ENCODE data around the gene OTUD5.

Gene OTUD5

DNA sequence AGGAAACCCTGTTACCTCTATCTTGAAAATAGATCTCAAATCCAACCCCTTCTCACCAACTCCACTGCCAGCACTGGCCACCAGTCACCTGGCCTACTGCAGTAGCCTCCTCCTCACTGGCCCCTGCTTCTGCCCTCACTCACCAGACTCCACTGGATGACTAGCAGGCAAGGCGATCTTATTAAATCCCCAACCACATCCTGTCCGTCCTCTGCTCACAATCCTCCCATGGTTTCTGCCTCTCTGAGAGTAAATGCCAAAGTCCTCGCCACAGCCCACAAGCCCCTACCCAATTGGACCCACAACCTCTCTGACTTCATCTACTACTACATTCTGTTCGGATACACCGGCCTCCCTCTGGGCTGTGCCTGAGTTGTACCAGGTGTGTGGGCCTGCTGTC, 33.1 kb downstream of the OTUD5 start:
- no peak overlapping the region for H3K4me3 ChIP-seq (ENCODE audit: low read length)
- DNase-seq (ENCODE audit: low read depth), result no peak
- TF ChIP-seq, protein P1, sequence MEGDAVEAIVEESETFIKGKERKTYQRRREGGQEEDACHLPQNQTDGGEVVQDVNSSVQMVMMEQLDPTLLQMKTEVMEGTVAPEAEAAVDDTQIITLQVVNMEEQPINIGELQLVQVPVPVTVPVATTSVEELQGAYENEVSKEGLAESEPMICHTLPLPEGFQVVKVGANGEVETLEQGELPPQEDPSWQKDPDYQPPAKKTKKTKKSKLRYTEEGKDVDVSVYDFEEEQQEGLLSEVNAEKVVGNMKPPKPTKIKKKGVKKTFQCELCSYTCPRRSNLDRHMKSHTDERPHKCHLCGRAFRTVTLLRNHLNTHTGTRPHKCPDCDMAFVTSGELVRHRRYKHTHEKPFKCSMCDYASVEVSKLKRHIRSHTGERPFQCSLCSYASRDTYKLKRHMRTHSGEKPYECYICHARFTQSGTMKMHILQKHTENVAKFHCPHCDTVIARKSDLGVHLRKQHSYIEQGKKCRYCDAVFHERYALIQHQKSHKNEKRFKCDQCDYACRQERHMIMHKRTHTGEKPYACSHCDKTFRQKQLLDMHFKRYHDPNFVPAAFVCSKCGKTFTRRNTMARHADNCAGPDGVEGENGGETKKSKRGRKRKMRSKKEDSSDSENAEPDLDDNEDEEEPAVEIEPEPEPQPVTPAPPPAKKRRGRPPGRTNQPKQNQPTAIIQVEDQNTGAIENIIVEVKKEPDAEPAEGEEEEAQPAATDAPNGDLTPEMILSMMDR (conservative IDR thresholded peaks at IDR 0.05; ENCODE audit: low read depth, low read length), result no peak

DNA sequence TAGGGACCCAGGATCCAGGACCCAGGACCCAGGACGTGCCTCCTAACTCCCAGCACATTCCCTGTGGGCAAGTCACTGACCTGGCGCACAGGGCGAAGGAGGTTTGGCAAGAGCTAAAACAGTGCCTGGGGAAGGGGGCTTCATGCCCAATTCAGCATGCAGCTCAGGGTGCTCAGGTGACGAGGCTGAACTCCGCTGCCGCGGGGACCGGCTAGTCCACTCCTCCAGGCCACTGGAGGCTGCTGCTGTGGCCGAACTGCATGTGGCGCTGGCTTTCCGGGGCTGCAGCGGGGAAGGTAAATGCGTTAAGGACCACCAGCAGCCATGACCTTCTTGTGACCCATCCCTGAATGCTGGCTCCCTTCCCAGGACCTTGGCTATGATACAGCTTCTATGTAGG, 33.6 kb downstream of the OTUD5 start:
- H3K4me3 ChIP-seq (ENCODE audit: low read length), result no peak overlapping the region
- no peak for DNase-seq (ENCODE audit: low read depth)
- TF ChIP-seq, protein P1 (conservative IDR thresholded peaks at IDR 0.05; ENCODE audit: low read depth, low read length), result no peak

DNA sequence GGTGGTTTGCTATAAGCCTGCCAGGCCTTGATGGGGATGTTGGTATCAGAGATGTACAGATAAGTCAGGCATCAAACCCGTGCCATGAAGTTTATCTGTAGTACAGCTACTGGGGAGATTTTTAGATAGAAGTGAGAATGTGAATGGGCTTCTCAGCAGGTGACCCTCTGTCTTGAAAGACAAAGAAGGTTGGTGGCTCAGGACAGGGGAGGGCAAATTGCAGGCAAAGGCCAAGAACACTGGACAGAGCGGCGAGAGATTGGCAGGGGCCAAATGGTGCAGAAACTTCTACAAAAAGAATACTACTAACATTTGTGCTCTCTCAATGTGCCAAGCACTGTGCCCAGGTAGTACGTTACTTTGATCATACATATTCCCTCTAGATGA, 36.7 kb downstream of the OTUD5 start:
- no peak overlapping the region for H3K4me3 ChIP-seq (ENCODE audit: low read length)
- TF ChIP-seq, protein P1 (conservative IDR thresholded peaks at IDR 0.05; ENCODE audit: low read depth, low read length), result no peak
- DNase-seq (ENCODE audit: low read depth), result no peak

DNA sequence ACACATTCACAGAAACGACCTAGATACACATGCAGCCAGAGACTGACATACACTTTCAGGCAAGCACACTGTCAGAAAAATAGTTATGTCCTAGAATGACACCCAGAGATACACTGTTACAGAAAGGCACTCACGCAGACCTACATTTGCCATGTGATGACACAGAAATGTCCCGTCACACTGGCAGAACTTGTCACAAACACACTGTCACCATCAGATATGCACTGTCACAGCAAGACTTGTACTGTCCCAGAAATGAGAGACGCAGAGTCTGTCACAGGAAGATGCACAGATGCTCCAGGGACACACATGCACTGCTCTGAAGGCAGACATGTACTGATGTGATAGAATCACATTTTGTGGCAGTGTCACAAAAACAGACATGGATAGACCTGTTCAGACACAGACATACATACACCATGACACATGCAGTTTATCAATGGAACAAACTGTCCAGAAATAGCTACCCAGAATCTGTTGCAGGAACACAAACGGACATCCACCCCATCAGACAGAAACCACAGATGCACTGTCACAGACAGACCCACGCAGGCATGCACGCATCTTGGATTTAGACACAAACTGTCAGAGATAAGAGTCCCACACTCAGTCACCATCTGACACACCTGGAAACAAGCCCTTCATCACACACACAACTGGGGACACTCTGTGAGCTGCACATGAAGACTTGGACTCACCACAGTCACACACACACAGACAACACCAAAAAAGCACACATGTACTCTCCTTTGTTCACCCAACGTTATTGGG, 37.3 kb downstream of the OTUD5 start:
- TF ChIP-seq, protein P1 (conservative IDR thresholded peaks at IDR 0.05; ENCODE audit: low read depth, low read length), result no peak
- H3K4me3 ChIP-seq (ENCODE audit: low read length), result no peak overlapping the region
- no peak for DNase-seq (ENCODE audit: low read depth)

DNA sequence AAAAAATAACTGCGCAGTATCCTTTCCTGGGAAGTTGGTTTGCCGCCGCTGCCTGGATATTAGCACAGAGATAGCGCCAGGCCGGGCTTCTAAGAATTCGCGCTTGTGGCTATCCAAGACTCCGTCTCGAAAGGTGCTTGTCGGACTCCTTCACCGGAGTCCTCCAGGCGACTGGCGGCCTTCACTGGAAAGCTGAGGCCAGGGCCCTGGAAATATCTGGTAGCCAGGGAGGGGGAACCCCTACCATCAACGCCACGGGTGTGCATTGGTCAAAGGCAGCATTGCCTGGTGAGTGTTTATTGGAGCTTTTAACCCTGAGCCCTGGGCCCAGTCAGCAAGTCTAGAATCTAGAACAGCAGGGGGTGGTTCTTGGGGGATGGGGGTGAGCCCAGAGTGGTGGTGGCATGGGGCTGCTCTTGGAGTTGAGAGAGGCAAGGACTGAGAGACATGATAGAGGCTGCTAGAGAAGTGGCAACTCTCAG, 38.0 kb downstream of the OTUD5 start:
- TF ChIP-seq, protein P1 (conservative IDR thresholded peaks at IDR 0.05; ENCODE audit: low read depth, low read length), result no peak
- H3K4me3 ChIP-seq (ENCODE audit: low read length), result peak overlapping the region; percentile 39
- DNase-seq (ENCODE audit: low read depth), result no peak

DNA sequence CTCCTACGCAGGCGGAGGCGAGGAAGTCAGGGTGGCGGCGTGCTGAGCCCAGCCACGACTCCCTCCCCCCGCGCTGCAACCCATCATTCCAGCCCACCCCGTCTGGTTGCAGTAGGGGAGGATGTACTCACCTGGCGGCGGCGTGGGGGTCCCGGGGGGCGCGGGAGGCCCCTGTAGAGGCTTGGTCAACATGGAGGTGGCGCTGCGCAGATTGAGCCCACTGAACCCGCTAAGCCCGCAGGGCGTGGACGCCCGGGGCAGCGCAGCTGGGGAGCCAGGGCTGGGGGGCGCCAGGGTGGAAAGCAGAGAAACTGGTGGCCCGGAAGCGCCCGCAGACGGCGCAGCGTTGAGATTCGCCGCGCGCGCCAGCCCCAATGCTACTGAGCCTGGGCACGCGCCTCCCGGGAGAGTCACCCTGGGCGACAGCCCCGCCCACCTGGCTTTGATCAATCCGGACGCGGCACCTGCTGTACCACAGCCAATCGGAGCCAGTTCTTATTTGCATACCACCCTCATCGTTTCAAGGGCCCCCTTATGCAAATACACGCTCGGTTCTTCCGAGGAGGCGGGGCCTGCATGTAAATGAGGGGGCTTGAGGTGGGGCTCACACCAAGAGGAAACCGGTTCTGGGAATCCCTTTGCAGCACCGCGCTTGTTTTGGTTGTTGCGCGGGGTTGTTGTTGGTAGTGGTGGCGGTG, 38.6 kb downstream of the OTUD5 start, which contains the start of gene PIM2:
TSS of gene PIM2 (minus strand) at position 382 of the 698 bp plus-strand sequence. CDS start at position 192, 190 bp downstream.
- peak; percentile 81 for DNase-seq (ENCODE audit: low read depth)
- peak within 1 kb of the TSS; percentile 61 for H3K4me3 ChIP-seq (ENCODE audit: low read length)
- TF ChIP-seq, protein P1 (conservative IDR thresholded peaks at IDR 0.05; ENCODE audit: low read depth, low read length), result no peak

Data from retinal pigment epithelial cell (primary cell).